Fibroblast of skin of scalp (primary cell): ENCODE results near the gene GRK6. TPM values are rescaled to one million over a fixed set of nuclear protein-coding genes. Genes with fewer than 3 reads are reported as not detected.

Experiments
- DNase-seq: peaks from one replicate; pipeline ENCODE4 v3.0.0-alpha.2; 2013
- polyA plus RNA-seq, 2 experiments: library from polyadenylated mRNA; unstranded; fragments of 120-200 nt; gene quantifications; one replicate each; pipeline ENCODE4 v1.2.1, GENCODE V29; 2013; ENCODE audit not compliant: insufficient read length in 2 of 2

The GRK6 gene
- polyA plus RNA-seq (2013, experiment 1 of 2; ENCODE audit: insufficient read length), result 35.7 TPM
- polyA plus RNA-seq (2013, experiment 2 of 2; ENCODE audit: insufficient read length), result 34.0 TPM

- no peak for DNase-seq
Observed at GRCh38 chr5:177426566-177427210, at the start of gene GRK6. GRK6 (plus strand) TSS chr5:177426676; CDS start chr5:177426846, 170 bp downstream.

DNA sequence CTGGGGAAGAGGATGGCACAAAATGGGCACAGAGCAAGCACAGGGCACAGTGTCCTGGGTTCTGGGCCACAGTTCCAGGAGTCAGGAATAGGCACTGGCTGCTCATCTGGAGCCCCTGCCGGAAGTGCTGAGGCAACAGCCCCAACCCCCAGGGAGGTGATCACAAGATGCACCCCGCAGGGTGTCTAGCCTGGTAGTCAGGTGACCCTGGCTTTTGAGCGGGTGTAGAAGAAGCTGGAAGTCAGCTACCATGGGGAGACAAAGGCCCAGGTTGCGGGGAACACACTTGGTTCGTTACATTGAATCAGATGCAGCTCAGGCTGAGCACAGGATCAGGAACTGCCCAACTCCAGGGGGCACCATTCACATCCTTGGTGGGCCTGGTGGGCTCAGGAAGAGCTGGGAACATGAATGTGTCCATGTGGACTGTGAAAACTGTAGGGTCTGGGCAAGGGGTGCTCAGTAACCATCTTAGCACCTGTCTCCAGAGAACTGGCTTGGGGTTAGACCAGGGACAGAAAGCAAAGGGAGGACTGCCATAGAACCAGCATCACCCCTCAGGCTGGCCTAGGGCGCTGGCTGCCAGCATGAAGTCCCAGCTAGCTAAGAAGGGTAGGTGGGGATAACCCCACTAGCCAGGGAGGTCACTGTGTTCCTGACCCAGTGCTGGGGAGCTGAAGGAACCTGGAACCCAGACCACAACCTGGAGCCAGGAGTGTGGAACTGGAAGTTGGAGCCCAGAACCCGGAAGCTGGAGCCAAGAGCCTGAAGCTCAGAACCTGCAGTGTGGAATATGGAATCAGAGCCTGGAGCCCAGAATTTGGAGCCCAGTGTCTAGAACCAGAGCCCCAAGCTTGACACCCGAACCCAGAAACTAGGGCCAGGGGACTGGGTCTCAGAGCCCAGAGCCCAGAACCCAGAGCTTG lies 48.4 kb upstream of the GRK6 start:
- no peak for DNase-seq

- DNase-seq, result peak; percentile 76
Observed at GRCh38 chr5:177378884-177379883, 47.3 kb upstream of the GRK6 start.

GRCh38 chr5:177380805-177381126 lies 45.7 kb upstream of the GRK6 start:
- DNase-seq, result no peak

- no peak for DNase-seq
Observed at GRCh38 chr5:177382423-177383029, 44.0 kb upstream of the GRK6 start.

GRCh38 chr5:177383181-177383580 lies 43.3 kb upstream of the GRK6 start:
- no peak for DNase-seq

DNA sequence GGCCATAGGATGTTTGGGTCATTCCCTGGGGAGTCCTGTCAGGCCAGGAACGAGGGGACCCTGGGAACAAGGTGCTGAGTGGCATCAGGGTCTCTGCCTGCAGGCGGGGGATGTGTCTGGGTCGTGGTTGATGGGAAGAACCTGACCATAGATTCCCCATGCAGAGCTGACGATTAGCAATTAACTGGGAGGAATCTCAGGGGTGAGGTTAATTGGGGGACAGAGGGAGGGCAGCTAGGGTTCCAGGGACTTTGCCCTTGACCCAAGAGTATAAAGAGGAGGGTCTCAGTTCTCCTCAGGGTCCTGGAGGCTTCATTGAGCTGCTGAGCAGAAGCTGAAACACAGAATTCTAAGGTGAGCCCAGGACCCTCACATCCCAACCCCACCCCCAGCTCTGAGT lies 42.3 kb upstream of the GRK6 start, which contains the start of gene SLC34A1:
Gene SLC34A1 (plus strand): TSS at position 301 of the 400 bp plus-strand sequence. CDS start 1,308 bp downstream, outside the sequence.
- DNase-seq, result no peak

DNA sequence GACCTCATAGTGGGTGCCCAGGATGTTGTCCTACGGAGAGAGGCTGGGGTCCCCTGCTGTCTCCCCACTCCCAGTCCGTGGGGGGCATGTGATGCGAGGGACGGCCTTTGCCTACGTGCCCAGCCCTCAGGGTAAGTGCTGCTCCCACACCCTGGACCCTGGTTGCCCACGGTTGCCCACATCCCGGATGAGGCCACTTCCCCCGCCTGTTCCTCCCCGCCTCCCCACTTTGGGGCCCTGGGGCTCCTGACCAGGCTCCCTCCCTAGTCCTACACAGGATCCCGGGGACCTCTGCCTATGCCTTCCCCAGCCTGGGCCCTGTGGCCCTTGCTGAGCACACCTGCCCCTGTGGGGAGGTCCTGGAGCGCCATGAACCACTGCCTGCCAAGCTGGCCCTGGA lies 40.8 kb upstream of the GRK6 start:
- DNase-seq, result no peak

- no peak for DNase-seq
Observed at GRCh38 chr5:177386542-177386941, 39.9 kb upstream of the GRK6 start.

- no peak for DNase-seq
Observed at GRCh38 chr5:177387405-177387804, 39.1 kb upstream of the GRK6 start.

DNA sequence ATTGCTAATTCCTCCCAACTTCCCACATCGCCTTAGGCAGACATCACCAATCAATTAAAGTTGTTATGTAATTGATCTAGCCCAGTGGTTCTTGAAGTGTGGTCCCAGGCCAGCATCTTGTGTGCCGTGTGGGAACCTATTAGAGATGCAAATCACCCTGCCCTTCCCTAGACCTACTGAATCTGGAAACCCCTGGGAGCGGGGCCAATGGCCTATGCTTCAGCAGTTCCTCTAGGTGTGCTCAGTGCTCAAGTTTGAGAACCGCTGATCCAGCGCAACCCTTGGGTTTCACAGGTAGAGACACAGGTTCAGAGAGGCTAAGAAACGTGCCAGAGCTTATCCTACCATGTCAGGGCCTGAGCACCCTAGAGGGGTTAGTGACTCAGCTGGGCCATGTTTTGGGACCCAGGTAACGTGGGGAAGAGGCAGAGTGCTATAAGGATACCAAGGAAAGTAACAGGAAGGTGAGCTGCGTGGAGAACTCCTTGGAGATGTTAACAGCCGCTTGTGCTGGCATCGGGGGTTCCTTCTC lies 37.9 kb upstream of the GRK6 start:
- no peak for DNase-seq

GRCh38 chr5:177389241-177390169 lies 37.0 kb upstream of the GRK6 start:
- DNase-seq, result peak; percentile 70

GRCh38 chr5:177390363-177391300 lies 35.8 kb upstream of the GRK6 start:
- DNase-seq, result peak; percentile 83

GRCh38 chr5:177392765-177393164 lies 33.7 kb upstream of the GRK6 start:
- DNase-seq, result no peak

DNA sequence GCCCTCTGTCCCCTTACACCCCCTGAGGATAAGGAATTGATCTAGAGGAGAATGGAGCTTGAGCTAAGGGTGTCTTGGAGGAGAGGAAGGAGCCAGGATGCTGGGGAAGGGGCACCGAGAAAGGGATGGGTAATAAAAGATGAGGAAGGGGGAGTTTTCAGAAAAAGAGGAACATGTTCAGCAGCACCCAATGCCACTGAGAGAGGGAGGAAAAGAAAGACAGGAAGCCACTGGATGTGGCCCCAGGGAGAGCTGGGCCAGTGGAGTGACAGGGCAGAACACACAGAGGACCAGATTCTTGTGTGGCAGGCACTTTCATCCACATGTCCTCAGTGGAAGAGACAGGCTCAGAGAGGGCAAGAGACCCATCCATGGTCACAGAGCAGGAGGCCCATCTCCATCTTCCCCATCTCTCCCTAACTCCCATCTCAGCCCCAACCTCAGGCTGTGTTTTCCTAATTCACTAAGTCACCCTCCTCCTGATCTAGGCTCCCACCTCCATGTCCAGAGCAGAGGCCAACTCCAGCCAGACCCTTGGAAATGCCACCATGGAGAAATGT lies 33.2 kb upstream of the GRK6 start:
- DNase-seq, result no peak

DNA sequence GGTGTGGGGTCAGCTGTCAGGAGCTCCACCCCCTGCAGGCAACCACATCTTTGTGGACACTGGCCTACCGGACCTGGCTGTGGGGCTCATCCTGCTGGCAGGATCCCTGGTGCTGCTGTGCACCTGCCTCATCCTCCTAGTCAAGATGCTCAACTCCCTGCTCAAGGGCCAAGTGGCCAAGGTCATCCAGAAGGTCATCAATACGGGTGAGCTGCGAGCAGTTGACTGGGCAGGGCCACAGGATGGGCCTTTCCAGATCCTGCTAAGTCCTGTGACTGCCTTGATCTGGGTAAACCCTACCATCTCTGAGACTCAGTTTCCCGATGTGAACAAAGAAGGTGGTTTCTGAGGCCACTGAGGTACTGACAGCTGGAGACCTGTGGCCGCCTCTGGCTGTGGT lies 32.5 kb upstream of the GRK6 start:
- no peak for DNase-seq

GRCh38 chr5:177396078-177396477 lies 30.4 kb upstream of the GRK6 start:
- DNase-seq, result no peak

DNA sequence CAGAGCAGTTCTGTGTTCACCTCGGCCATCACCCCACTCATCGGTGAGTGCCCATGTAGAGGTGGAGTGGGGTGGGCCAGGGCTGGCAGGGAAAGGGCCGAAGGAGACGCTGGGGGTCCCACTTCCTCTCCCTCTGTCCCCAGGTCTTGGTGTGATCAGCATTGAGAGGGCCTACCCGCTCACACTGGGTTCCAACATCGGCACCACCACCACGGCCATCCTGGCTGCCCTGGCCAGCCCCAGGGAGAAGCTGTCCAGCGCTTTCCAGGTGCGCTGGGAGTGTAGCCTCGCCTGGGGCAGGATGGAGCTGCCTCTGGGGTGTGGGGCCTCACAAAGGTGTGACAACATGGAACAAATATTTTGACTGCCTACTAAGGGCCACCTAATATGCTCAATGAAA lies 29.7 kb upstream of the GRK6 start:
- no peak for DNase-seq

DNA sequence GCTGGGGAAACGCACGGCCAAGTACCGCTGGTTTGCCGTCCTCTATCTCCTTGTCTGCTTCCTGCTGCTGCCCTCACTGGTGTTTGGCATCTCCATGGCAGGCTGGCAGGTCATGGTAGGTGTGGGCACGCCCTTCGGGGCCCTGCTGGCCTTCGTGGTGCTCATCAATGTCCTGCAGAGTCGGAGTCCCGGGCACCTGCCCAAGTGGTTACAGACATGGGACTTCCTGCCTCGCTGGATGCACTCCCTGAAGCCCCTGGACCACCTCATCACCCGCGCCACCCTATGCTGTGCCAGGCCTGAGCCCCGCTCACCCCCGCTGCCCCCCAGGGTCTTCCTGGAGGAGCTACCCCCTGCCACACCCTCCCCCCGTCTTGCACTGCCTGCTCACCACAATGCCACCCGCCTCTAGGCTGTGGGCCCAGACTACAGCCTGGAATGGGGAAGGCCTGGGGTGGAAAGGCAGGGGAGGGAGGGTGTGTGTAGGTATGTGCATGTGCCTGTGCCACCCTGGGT lies 28.5 kb upstream of the GRK6 start:
- DNase-seq, result no peak
